Mesothelial cell of epicardium (in vitro differentiated cells): ENCODE data around the gene EGFLAM. TPM values are rescaled to one million over a fixed set of nuclear protein-coding genes. Genes with fewer than 3 reads are reported as not detected.

Experiments
- DNase-seq, 2 experiments: peaks; one replicate each; pipeline ENCODE4 v3.0.0; 2021; ENCODE audit warnings: low spot score in 2 of 2; ENCODE audit not compliant: unreplicated experiment in 2 of 2
- H3K27ac Mint-ChIP-seq: 2 replicates; pipeline ENCODE4 v1.8.0; 2021; ENCODE audit warnings: mixed read lengths
- H3K27me3 Mint-ChIP-seq: 2 replicates; pipeline ENCODE4 v1.8.0; 2021; ENCODE audit warnings: low read depth, mixed read lengths
- H3K36me3 Mint-ChIP-seq: 2 replicates; pipeline ENCODE4 v1.8.0; 2021; ENCODE audit warnings: mixed read lengths
- H3K4me1 Mint-ChIP-seq: 2 replicates; pipeline ENCODE4 v1.8.0; 2021; ENCODE audit warnings: mixed read lengths
- H3K4me3 Mint-ChIP-seq: 2 replicates; pipeline ENCODE4 v1.8.0; 2021; ENCODE audit warnings: mild to moderate bottlenecking, moderate library complexity, mixed read lengths
- H3K9me3 Mint-ChIP-seq: 2 replicates; pipeline ENCODE4 v1.8.0; 2021; ENCODE audit warnings: mixed read lengths
- CTCF ChIP-seq: fragments of 200-600 bp; sonication (generic); IDR thresholded peaks from one replicate; pipeline ENCODE4 v1.5.0; 2021; ENCODE audit warnings: antibody characterized with exemption; ENCODE audit not compliant: unreplicated experiment
- total RNA-seq: library from RNA; stranded (reverse); gene quantifications from 3 replicates; pipeline ENCODE4 v1.2.1, GENCODE V29; 2021

EGFLAM gene
- total RNA-seq, 1 donor from 2014 or later, result 6.8 TPM

DNA sequence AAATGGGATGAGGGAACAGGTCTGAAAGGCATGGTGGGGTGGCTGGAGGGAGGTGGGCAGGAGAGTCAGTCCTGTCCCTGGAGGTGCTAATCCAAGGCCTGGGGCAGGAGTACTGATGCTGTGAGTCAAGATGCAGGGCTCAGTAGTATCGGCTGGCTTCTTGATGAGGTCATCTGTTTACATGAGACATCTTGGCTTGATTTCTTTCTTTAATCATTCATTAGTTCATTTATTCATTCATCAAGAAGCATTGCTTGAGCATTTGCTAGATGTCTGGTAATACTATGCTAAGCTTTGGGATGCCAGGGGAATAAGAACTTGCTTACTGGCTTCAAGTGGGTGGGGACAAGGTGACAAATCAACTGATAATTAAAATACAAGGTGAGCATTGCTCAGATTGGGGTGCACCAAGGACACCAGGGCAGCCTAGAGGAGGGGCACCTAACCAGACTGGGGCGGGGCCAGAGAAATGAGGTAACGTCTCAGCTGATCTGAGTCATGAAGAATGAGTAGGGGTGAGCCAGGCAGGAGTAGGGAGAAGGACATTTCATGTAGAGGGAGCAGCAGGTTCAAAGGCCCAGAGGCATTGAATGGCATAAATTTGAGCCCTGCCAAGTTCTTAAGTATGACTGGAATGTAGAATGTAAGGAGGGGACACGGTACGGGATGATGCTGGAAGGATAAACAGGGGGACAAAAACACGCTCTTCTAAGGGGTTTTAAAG is 88.8 kb downstream of the EGFLAM start:
- no peaks in the 10 kb centered on the region for H3K36me3 Mint-ChIP-seq
- H3K27ac Mint-ChIP-seq, result no peak overlapping the region
- DNase-seq, result no peak

DNA sequence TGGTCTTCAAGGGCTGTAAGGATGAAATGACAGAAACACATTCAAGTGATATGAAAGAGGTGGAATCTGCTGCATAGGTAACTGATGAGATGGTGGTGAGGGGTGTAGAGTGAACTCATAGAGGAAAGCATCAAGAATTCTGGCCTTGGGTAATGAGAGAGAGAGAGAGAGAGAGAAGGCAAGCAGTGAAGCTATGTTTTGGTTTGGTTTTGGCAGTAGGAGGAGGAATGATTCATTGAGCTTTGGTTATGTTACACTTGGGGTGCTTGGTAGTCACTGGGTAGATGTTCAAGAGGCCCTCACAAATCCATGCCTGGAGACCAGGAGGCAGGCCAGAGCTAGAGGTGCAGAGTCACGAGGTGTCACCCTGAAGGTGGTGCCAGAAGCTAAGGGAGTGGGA is 89.5 kb downstream of the EGFLAM start:
- no peak for TF ChIP-seq CTCF
- no peaks in the 10 kb centered on the region for H3K36me3 Mint-ChIP-seq
- H3K9me3 Mint-ChIP-seq, result peaks cover 4% of the 10 kb centered on the region
- no peak for DNase-seq
- H3K27me3 Mint-ChIP-seq, result peaks cover 11% of the 10 kb centered on the region
- no peaks in the 10 kb centered on the region for H3K4me1 Mint-ChIP-seq
- H3K4me3 Mint-ChIP-seq, result no peak overlapping the region
- no peak overlapping the region for H3K27ac Mint-ChIP-seq

More for the DNA sequence above, 88.8 kb downstream of the EGFLAM start:
- Mint-ChIP-seq H3K27me3 (peaks cover 11% of the 10 kb centered on the region), H3K4me3 (no peak overlapping the region), H3K9me3 (peaks cover 4% of the 10 kb centered on the region), H3K4me1 (no peaks in the 10 kb centered on the region)
- no peak for TF ChIP-seq CTCF

DNA sequence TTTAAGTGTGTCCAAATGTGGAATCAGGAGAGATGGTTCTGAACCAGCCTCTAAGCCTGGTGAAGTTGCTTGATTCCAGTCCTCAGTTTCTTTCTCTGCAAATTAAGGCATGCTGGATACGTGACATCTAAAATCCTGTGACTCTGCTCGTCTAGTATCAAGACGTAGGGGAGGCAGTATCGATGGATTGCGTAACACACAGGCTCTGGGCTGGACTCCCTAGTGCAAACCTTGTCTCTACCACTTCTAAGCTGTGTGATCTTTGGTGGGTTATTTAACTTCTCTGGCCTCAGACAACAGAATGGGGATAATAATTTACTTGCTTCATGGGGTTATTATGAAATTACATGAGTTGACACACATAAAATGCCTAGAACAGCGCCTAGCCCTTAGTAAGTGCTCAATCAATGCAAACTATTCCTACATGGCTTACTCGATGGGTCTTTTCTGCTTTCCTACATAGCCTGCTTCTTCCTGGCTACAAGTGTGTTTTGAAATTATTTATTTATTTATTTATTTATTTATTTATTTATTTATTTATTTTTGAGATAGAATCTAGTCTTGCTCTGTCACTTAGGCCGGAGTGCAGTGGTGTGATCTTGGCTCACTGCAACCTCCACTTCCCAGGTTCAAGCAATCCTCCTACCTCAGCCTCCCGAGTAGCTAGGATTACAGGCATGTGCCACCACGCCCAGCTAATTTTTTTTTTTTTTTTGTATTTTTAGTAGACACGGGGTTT is 102.1 kb downstream of the EGFLAM start:
- no peaks in the 10 kb centered on the region for H3K36me3 Mint-ChIP-seq
- peaks cover 10% of the 10 kb centered on the region for H3K27me3 Mint-ChIP-seq
- no peak for DNase-seq
- no peak overlapping the region for H3K4me3 Mint-ChIP-seq
- no peak overlapping the region for H3K27ac Mint-ChIP-seq
- no peaks in the 10 kb centered on the region for H3K9me3 Mint-ChIP-seq
- TF ChIP-seq CTCF, result no peak
- no peaks in the 10 kb centered on the region for H3K4me1 Mint-ChIP-seq

DNA sequence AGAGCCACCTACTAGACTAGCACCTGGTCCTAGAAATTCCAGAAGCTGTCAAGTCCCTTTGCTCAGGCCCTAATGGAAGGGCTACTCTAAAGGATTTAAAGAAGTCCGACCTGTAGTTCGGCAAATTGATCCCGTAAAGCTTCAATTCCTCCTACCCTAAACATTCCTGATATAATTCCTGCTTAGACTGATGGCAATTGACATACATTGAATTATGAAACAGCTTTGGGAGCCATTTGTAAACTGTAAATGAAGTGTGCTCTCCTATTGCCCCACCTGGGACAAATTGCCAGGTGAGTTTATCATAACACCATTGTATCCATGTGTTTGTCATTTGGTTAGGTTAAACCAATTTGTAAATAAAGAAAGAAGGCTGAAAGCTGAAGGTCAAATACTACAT is 104.4 kb downstream of the EGFLAM start:
- Mint-ChIP-seq H3K36me3 (no peaks in the 10 kb centered on the region), H3K4me3 (no peak overlapping the region), H3K4me1 (peaks cover 4% of the 10 kb centered on the region), H3K9me3 (no peaks in the 10 kb centered on the region), H3K27me3 (peaks cover 10% of the 10 kb centered on the region), H3K27ac (no peak overlapping the region)
- TF ChIP-seq CTCF, result no peak
- no peak for DNase-seq

DNA sequence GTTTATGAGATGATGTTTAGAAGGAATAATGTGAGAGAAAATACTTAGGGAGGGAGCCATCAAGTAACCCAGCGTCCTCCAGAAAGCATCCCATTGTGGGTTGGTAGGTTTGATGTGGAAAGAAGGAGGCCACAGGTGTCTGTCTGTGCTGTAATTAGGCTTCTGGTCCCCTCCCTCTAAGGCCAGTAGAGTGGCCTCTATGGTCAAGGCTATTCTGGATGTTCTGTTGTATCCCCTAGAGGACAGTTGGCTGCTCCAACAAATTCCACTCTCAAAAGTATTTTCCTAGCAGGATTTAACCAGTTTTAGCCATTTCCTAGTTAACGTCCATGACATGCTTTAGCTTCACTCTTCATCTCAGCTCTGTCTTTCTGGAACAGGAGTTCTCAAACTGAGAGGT is 106.5 kb downstream of the EGFLAM start:
- no peak for TF ChIP-seq CTCF
- Mint-ChIP-seq H3K27me3 (peaks cover 8% of the 10 kb centered on the region), H3K9me3 (no peaks in the 10 kb centered on the region), H3K36me3 (no peaks in the 10 kb centered on the region), H3K4me1 (peaks cover 5% of the 10 kb centered on the region), H3K27ac (no peak overlapping the region), H3K4me3 (no peak overlapping the region)
- DNase-seq, result no peak
